Erythroblast (primary cell): ENCODE results near the gene NINJ2.

Source experiments
- GATA1 ChIP-seq: IDR thresholded peaks from 2 replicates; pipeline ENCODE4 v1.6.1; 2011; ENCODE audit warnings: low read depth, mild to moderate bottlenecking, control low read depth, low read length, moderate library complexity
- POLR2A ChIP-seq: IDR thresholded peaks from 2 replicates; pipeline ENCODE4 v1.6.1; 2011; ENCODE audit warnings: mild to moderate bottlenecking, low read length

- TF ChIP-seq POLR2A (no peak), GATA1 (no peak)
These were observed 46.3 kb upstream of the NINJ2 start for GRCh38 chr12:709455-710020.
